GM18951 (cell line): ENCODE data around the gene FAM170A.

Experiments
- POLR2A ChIP-seq: IDR thresholded peaks from 4 replicates; pipeline ENCODE4 v1.6.1; 2011; ENCODE audit warnings: mild to moderate bottlenecking; ENCODE audit not compliant: insufficient read length, insufficient read depth; ENCODE audit errors: extremely low read depth
- in situ Hi-C: fragments of 300-500 bp; cut with MboI; formaldehyde crosslinking; loops from one replicate; pipeline ENCODE4 v1.12.0; 2022; ENCODE audit warnings: low sequenced_read_pairs, mixed read lengths, inconsistent platforms; ENCODE audit not compliant: unreplicated experiment

FAM170A gene, protein sequence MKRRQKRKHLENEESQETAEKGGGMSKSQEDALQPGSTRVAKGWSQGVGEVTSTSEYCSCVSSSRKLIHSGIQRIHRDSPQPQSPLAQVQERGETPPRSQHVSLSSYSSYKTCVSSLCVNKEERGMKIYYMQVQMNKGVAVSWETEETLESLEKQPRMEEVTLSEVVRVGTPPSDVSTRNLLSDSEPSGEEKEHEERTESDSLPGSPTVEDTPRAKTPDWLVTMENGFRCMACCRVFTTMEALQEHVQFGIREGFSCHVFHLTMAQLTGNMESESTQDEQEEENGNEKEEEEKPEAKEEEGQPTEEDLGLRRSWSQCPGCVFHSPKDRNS

DNA sequence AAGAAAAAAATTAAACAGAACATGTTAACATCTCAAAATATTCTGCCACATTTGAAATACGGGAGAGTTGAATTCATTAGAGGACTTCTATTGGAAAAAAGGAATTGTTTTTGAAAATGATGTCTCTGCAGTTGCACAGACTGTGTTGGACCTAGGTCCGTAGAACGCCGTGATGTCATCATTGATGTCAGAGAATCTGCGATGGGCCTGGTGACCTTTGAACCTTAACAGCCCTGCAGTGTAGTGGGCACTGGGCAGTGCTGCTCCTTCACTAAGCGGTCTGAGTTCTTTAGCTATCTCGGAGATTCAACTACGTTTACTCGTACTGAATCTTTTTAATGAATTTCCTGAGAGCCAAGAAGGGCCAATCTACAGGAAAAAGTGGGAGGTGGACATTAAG is at the start of gene FAM170A:
TSS of gene FAM170A (plus strand) at position 220 of the 400 bp plus-strand sequence. CDS start 211 bp downstream, outside the sequence.
- in situ Hi-C loops: no loop called here
- TF ChIP-seq POLR2A: no peak

DNA sequence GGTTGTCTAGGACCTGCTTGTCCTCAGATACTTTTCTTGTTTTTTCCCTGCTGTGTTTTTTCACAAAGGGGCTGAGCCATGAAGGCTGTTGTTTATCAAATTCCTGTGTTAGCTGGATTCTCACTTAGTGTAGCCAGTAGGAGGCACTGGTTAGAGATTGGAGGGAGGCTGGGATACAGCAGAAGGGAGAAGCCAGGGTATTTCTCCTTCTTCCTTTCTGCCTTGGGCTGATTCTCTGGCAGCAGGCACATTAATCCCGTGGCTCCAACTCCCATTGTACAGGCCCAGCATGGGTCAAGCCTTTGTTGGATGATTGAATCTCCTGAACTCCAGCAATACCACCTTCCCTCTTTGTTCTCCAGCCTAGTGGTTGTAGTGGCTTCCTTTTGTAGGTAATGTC is 46.4 kb upstream of the FAM170A start:
- no peak for TF ChIP-seq POLR2A
- in situ Hi-C loops: no loop called here

DNA sequence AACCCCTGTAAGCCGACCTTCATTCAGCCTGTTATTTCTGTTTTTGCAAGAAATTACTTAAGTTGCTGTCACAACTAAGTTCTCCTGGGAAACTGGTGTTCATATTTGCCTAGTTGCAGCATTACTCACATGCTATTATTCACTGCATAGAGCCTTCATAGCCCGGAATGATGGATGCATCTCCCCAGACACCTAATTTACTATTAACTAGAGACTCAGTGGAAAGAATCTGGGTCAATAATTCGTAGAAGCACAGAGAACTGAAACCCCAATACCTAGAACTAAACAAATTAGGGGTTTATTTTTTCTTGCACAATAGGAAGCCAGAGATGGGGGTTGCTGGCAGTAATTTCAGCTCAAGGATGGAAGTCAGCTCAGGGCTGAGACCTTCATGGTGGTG is 45.7 kb upstream of the FAM170A start:
- in situ Hi-C loops: no loop called here
- TF ChIP-seq POLR2A: no peak

DNA sequence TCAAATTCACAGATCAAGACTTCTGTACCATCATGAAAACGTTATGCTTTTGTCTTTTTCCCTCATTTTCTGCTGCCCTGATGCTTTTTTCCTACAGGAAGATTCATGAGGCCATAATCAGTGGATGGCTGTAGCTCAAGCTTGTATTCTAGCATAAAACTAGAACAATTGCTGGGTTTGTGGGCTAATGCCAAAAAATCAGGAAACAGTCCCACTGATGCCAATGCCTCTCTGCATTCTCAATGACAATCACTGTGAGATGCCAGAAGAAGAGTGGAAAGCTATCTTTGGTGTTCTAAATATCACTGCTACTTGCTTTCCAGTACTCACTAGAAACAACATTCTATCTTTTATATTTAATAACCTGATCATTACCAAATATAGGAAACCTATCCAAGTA is 33.3 kb upstream of the FAM170A start:
- in situ Hi-C loops: no loop called here
- no peak for TF ChIP-seq POLR2A

DNA sequence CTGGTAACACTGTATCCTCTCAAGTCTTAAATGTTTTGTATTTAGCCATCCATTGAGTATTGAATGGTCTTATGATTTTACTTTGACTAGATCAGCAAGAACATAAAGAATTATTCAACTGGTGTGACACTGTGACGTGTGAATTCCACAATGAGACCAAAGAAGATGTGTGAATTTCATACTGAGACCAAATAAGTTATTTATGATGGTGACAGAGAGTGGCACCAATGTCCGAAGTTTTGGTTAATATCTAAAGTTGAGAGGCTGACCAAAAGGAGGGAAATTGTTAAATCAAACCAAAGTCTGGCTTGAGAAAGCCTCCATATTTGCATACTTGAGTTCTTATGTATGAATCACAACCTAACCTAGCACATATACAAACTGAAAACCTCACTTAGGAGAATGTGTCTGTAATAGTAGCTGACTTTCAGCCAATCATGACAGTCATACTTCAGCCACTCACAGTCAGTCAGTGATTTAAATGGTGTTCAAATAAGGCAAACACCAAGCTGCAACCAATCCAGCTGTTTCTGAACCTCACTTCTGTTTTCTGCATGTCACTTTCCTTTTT is 31.5 kb upstream of the FAM170A start:
- no peak for TF ChIP-seq POLR2A
- in situ Hi-C loops: no loop called here

DNA sequence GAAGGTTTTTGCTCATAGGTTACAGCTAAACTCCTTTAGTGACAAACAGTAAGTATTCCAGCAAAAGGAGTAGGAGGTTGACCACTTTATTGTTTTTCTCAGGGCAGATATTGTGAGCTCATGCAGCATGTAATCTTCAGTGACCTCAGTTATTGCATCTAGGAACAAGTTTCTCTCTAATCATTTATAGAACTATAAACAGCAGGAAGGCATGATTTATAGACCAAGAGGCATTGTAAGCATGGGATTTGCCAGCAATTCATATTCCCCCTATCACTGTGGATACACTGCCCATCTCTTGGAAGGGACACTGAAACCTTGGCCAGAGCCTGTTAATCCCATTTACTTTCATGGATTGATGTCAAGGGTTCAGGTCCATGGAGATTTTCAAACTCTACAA is 15.4 kb upstream of the FAM170A start:
- in situ Hi-C loops: no loop called here
- TF ChIP-seq POLR2A: no peak

DNA sequence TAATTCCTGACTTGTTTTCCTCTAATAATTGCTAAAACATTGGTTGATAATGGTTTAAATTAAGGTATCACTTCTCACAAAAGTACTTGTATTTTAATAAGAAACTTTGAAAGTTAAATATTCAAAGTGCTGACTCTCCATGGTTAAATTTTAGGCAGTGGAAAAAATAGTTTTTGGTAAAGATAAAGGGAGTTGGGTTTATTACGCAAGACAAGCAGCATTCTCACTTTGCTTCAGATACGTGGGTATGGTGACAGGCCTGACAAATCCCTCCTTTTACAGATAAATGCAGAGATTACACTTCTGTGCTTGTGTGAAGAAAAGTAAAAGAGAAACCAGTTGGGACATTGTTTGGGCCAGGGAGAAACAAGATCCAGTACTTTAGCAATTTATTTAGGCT is 14.5 kb upstream of the FAM170A start:
- in situ Hi-C loops: no loop called here
- TF ChIP-seq POLR2A: no peak

DNA sequence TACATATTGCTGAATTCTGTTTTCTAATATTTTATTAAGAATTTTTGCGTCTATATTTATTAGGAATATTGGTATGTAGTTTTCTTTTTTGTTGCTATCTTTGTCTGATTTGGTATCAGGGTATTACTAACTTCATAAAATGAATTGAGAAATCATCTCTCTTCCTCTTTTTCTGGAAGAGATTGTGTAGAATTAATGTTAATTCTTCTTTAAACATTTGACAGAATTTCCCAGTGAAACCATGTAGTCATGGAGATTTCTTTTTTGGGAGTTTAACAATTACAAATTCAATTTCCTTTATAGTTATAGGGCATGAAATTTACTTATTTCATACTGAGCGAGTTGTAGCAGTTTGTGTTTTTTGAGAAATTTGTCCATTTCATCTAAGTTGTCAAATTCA is 3.3 kb upstream of the FAM170A start:
- in situ Hi-C loops: no loop called here
- no peak for TF ChIP-seq POLR2A

DNA sequence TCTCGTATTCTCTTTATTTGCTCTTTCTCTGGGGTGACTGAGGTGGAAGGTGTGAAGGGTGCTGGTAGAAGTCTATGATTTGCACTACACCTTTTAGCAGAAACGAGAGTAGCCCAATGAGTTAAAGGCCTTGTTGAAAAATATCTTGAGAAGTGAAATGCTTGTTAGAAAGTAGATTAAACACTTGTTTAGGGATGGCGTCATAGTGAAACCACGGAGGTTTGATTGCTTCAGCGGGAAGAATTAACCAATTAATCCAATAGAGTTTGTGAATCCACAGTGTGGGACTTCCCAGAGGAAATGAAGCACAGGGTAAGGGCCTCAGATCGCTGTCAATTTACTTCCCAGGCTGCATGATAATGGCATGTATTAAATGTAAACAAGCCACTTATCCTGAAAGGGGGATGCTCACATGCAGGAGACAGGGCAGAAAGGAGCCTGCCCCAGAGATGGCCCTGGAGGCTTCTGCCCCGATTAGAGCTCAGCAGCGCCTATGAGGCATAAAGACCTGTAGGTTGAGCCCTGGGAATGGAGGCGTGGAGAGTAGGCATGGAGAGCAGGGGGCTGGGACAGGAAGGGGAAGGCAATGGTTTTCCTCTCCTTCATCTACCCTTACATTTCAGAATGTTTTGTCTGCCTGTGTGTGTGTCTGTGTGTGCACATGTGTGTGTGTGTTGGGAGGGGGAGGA is 1.5 kb downstream of the FAM170A start:
- in situ Hi-C loops: no loop called here
- TF ChIP-seq POLR2A: no peak

DNA sequence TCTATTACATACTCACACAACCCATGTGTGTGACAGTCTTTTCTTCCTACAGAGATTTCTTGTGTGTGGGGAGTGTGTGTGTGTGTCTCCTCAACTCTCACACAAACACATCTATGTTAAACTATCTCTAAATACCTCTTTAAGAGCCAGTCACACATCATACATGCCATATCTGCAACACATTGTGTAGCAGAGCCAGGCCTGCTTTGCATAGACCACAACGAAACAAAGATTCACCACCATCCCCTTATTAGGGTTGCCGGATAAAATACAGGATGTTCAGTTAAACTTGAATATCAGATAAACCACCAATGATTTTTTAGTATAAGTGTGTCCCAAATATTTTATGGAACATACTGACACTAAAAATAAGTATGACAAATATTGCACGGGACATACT is 2.3 kb downstream of the FAM170A start:
- no peak for TF ChIP-seq POLR2A
- in situ Hi-C loops: no loop called here

DNA sequence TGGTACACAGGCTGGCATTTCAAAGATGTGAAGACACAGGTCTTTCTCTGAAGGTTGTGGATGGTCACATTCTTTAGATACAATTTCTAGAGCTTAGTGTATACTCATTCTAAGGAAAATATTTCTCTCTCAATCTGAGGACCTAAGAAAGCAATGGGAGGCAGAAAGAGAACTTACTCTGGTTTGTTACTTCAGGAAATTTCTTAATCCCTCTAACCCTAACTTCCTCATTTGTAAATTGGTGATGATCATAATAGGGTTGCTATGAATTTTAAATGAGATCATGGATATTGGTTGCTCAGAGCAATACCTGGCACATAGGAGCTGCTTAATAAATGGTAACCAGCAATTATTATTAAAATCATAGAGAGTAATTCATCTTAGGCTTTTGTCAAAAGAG is 22.1 kb downstream of the FAM170A start:
- TF ChIP-seq POLR2A: no peak
- in situ Hi-C loops: no loop called here

DNA sequence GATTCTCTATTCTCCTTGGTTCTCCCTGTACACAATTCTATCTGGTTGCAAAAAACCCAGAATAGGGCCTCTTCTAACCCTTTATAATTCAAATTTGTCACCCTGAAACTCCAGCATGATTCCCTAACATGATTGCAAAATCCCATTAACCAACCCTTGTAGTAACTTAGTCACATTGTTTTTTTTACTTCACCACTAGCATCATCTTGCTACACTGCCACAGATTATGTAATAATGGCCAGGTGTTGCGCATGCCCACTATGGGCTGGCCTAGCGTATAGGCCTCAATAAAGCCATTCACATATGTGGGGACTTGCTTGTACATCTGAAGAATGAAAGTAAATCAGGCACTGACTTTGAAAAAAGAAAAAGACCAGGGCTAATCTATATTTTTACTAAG is 25.7 kb downstream of the FAM170A start:
- no peak for TF ChIP-seq POLR2A
- in situ Hi-C loops: no loop called here

DNA sequence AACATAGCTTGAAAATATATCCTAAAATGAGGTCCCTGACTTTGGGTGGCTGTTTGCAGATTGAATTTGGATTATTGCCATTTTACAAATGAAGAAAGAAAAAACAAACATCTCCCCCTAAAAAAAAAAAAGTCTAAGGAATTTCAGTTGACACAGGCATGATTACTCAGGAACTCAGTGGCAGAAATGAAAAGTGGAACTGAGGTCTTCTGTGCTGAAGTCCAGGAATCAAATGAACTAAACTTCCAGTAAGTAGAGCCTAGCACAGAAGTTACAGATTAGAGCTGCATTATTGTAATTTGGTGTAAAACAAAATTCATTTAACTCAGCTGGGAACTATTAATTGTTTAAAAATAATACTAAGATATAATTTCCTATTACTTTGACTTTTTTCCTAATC is 26.7 kb downstream of the FAM170A start:
- TF ChIP-seq POLR2A: no peak
- in situ Hi-C loops: no loop called here

DNA sequence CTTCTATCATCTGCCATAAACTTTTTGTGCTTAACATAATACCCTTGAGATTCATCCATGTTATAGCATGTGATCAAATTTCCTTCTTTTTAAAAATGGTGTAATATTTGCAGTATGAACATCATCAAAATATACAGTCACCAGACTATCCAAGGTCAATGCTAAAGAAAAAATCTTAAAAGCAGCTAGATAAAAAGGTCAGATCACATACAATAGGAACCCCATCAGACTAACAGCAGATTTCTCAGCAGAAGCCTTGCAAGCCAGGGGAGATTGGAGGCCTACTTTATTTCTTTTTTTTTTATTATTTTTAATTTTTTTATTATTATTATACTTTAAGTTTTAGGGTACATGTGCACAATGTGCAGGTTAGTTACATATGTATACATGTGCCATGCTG is 37.2 kb downstream of the FAM170A start:
- no peak for TF ChIP-seq POLR2A
- in situ Hi-C loops: no loop called here

DNA sequence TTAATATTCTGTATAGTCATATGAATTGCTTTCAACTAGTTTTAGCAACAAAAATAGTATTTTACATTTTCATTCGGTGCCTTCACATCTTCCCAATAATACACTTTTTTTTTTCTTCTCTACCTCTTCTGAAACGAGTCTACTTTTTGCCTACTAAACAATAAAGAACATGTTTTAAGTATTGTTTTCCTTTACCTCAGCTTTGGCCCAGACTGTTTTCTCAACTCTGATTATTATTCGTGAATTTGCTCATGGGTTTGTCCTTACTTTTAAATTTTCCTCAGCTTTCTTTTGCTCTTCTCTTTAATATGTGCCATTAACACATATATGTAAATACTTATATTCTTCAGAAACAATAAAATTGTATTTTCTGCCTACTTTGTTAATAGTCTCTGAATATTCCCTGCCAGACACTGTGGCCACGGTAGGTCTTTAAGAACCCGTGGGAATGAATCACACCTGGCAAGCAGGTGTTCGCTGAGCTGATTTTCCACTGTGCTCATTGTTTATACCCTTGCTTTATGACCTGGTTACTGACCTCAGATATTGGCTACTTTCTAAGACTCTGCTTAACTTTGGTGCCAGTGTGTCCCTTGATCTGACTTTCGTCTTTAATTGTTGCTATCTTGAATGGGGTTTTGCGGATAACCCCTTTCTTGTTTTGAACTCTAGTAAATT is 49.1 kb downstream of the FAM170A start:
- TF ChIP-seq POLR2A: no peak
- in situ Hi-C loops: no loop called here
